ENCODE data around the gene TMEM163. TPM values are rescaled to one million over a fixed set of nuclear protein-coding genes. Genes with fewer than 3 reads are reported as not detected.

The TMEM163 gene
- total RNA-seq, 1 experiment from 2014 or later: 4.1 TPM

GRCh38 chr2:134573724-134574123 is 145.1 kb downstream of the TMEM163 start:
- DNase-seq: no peak
- Histone ChIP-seq H3K27me3 (replicated peaks; ENCODE audit: control insufficient read depth, insufficient read depth, low read length) (no peaks in the 10 kb centered on the region; the same call in 1 of the 2 replicates), H3K9me3 (no peaks in the 10 kb centered on the region), H3K36me3 (ENCODE audit: control insufficient read depth, insufficient read depth, low read length) (no peaks in the 10 kb centered on the region), H3K4me1 (no peaks in the 10 kb centered on the region), H3K4me3 (ENCODE audit: low read depth, low read length) (no peak overlapping the region)
- H3K36me3 Mint-ChIP-seq (ENCODE audit: insufficient read depth, unreplicated experiment): no peaks in the 10 kb centered on the region
- H3K27me3 Mint-ChIP-seq (ENCODE audit: insufficient read depth, unreplicated experiment): peaks cover 4% of the 10 kb centered on the region
- H3K9me3 Mint-ChIP-seq (ENCODE audit: unreplicated experiment): no peaks in the 10 kb centered on the region
- no peak overlapping the region for H3K4me3 Mint-ChIP-seq (ENCODE audit: unreplicated experiment)
- ChIA-PET CTCF (no interaction called here), POLR2A (no interaction called here)
- BruUV-seq (replicated peaks): no TSS peak
- TF ChIP-seq CTCF (IDR thresholded peaks at IDR 0.05; ENCODE audit: insufficient read depth in 1 of 2, low read depth in 1 of 2, low read length in 1 of 2, severe bottlenecking in 1 of 2, unreplicated experiment in 1 of 2): no peak
- H3K4me1 Mint-ChIP-seq (ENCODE audit: low read depth, unreplicated experiment): no peaks in the 10 kb centered on the region
- intact Hi-C loops (cut with micrococcal nuclease; ENCODE audit: unreplicated experiment): no loop called here
- no peak overlapping the region for H3K27ac Mint-ChIP-seq (ENCODE audit: unreplicated experiment)

- Histone ChIP-seq H3K36me3 (ENCODE audit: control insufficient read depth, insufficient read depth, low read length) (no peaks in the 10 kb centered on the region), H3K4me3 (ENCODE audit: low read depth, low read length) (no peak overlapping the region), H3K27me3 (replicated peaks; ENCODE audit: control insufficient read depth, insufficient read depth, low read length) (no peaks in the 10 kb centered on the region; the same call in 1 of the 2 replicates), H3K4me1 (no peaks in the 10 kb centered on the region), H3K9me3 (no peaks in the 10 kb centered on the region)
- intact Hi-C loops (cut with micrococcal nuclease; ENCODE audit: unreplicated experiment): no loop called here
- BruUV-seq (replicated peaks): no TSS peak
- H3K27ac Mint-ChIP-seq (ENCODE audit: unreplicated experiment): no peak overlapping the region
- no peak for TF ChIP-seq CTCF (IDR thresholded peaks at IDR 0.05; ENCODE audit: insufficient read depth in 1 of 2, low read depth in 1 of 2, low read length in 1 of 2, severe bottlenecking in 1 of 2, unreplicated experiment in 1 of 2)
- no peaks in the 10 kb centered on the region for H3K36me3 Mint-ChIP-seq (ENCODE audit: insufficient read depth, unreplicated experiment)
- H3K4me3 Mint-ChIP-seq (ENCODE audit: unreplicated experiment): no peak overlapping the region
- no peak for DNase-seq
- ChIA-PET CTCF (no interaction called here), POLR2A (no interaction called here)
- H3K27me3 Mint-ChIP-seq (ENCODE audit: insufficient read depth, unreplicated experiment): peaks cover 9% of the 10 kb centered on the region
- no peaks in the 10 kb centered on the region for H3K4me1 Mint-ChIP-seq (ENCODE audit: low read depth, unreplicated experiment)
- H3K9me3 Mint-ChIP-seq (ENCODE audit: unreplicated experiment): no peaks in the 10 kb centered on the region
These were observed 145.8 kb downstream of the TMEM163 start for GRCh38 chr2:134573085-134573370.

- Mint-ChIP-seq H3K4me1 (ENCODE audit: low read depth, unreplicated experiment) (no peaks in the 10 kb centered on the region), H3K27me3 (ENCODE audit: insufficient read depth, unreplicated experiment) (peaks cover 9% of the 10 kb centered on the region), H3K27ac (ENCODE audit: unreplicated experiment) (no peak overlapping the region), H3K9me3 (ENCODE audit: unreplicated experiment) (no peaks in the 10 kb centered on the region), H3K36me3 (ENCODE audit: insufficient read depth, unreplicated experiment) (no peaks in the 10 kb centered on the region), H3K4me3 (ENCODE audit: unreplicated experiment) (no peak overlapping the region)
- Histone ChIP-seq H3K27me3 (replicated peaks; ENCODE audit: control insufficient read depth, insufficient read depth, low read length) (no peaks in the 10 kb centered on the region; the same call in 1 of the 2 replicates), H3K36me3 (ENCODE audit: control insufficient read depth, insufficient read depth, low read length) (no peaks in the 10 kb centered on the region), H3K9me3 (no peaks in the 10 kb centered on the region), H3K4me3 (ENCODE audit: low read depth, low read length) (no peak overlapping the region), H3K4me1 (no peaks in the 10 kb centered on the region)
- no peak for TF ChIP-seq CTCF (IDR thresholded peaks at IDR 0.05; ENCODE audit: insufficient read depth in 1 of 2, low read depth in 1 of 2, low read length in 1 of 2, severe bottlenecking in 1 of 2, unreplicated experiment in 1 of 2)
- intact Hi-C loops (cut with micrococcal nuclease; ENCODE audit: unreplicated experiment): no loop called here
- DNase-seq: no peak
- CTCF ChIA-PET: no interaction called here
- POLR2A ChIA-PET: no interaction called here
- no TSS peak for BruUV-seq (replicated peaks)
These were observed 146.3 kb downstream of the TMEM163 start for GRCh38 chr2:134572314-134573084.

Measured in Caco-2 (cell line).